ENCODE results near the gene KCNMA1. TPM values are rescaled to one million over a fixed set of nuclear protein-coding genes. Genes with fewer than 3 reads are reported as not detected.

KCNMA1 gene
- total RNA-seq, 1 experiment from 2014 or later: 0.49 TPM

DNA sequence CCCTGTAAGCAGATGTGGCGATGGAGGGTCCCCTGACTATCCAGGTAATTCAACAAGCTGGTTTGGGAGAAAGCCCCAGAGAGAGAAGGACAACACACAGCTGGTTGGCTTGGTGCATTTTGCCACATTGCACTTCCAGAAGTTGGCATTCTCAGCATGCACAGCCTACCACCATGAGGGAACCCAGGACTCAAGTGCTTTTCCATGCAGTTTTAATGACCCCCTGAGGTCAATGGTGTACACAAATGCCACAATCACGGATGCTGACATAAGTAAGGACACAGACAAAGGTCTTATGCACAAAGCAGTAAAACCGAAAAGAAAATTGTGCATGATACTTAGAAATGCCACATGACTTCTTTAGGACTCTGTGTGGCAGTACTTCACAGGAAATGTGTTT is 645.1 kb downstream of the KCNMA1 start:
- Histone ChIP-seq H3K4me2 (ENCODE audit: low read length) (no peak overlapping the region), H3K27me3 (ENCODE audit: insufficient read depth, low read length) (peaks cover 59% of the 10 kb centered on the region), H3K4me1 (ENCODE audit: control insufficient read depth in 1 of 2, insufficient read depth in 2 of 2, low read length in 2 of 2) (no peaks in the 10 kb centered on the region), H4K20me1 (ENCODE audit: insufficient read depth) (no peaks in the 10 kb centered on the region), H3K9me2 (ENCODE audit: insufficient read depth) (no peaks in the 10 kb centered on the region), H3K9me3 (ENCODE audit: control insufficient read depth in 1 of 2, insufficient read depth in 1 of 2, low read depth in 1 of 2, low read length in 2 of 2) (no peaks in the 10 kb centered on the region), H3K27ac (ENCODE audit: low read depth, low read length) (no peak overlapping the region), H3K9ac (ENCODE audit: low read length) (no peak overlapping the region), H2AFZ (ENCODE audit: low read depth, low read length, poor library complexity, severe bottlenecking) (no peak overlapping the region), H3K79me2 (ENCODE audit: insufficient read depth, low read length) (no peaks in the 10 kb centered on the region), H3K4me3 (replicated peaks in 1 of 2; ENCODE audit: low read depth in 1 of 2, low read length in 2 of 2) (no peak overlapping the region), H3K36me3 (ENCODE audit: control insufficient read depth in 1 of 2, insufficient read depth in 2 of 2, low read length in 2 of 2) (no peaks in the 10 kb centered on the region)
- RAD21 ChIA-PET (ENCODE audit: low non-redundant PET in 1 of 2, low total read pairs in 2 of 2, uncharacterized antibody in 2 of 2, unreplicated experiment in 2 of 2): no interaction called here
- CTCF ChIA-PET: interaction anchor here (1.0 kb wide), 1 partner anchor 7 kb away, joined by 3 read pairs; no protein-coding TSS in a partner anchor
- no TSS peak for BruUV-seq (replicated peaks)
- TF ChIP-seq CBX3 (IDR thresholded peaks at IDR 0.05; ENCODE audit: low read depth): no peak
- ATAC-seq (no peak), DNase-seq (ENCODE audit: low read depth, low spot score) (no peak)
- intact Hi-C loops (cut with micrococcal nuclease): no loop called here
- POLR2A ChIA-PET: no interaction called here

- intact Hi-C loops (cut with micrococcal nuclease): no loop called here
- Histone ChIP-seq H3K9ac (ENCODE audit: low read length) (no peak overlapping the region), H4K20me1 (ENCODE audit: insufficient read depth) (no peaks in the 10 kb centered on the region), H3K4me3 (replicated peaks in 1 of 2; ENCODE audit: low read depth in 1 of 2, low read length in 2 of 2) (no peak overlapping the region), H3K9me2 (ENCODE audit: insufficient read depth) (no peaks in the 10 kb centered on the region), H3K4me1 (ENCODE audit: control insufficient read depth in 1 of 2, insufficient read depth in 2 of 2, low read length in 2 of 2) (no peaks in the 10 kb centered on the region), H3K36me3 (ENCODE audit: control insufficient read depth in 1 of 2, insufficient read depth in 2 of 2, low read length in 2 of 2) (no peaks in the 10 kb centered on the region), H3K79me2 (ENCODE audit: insufficient read depth, low read length) (no peaks in the 10 kb centered on the region), H3K27me3 (ENCODE audit: insufficient read depth, low read length) (peaks cover 61% of the 10 kb centered on the region), H2AFZ (ENCODE audit: low read depth, low read length, poor library complexity, severe bottlenecking) (no peak overlapping the region), H3K27ac (ENCODE audit: low read depth, low read length) (no peak overlapping the region), H3K4me2 (ENCODE audit: low read length) (no peak overlapping the region), H3K9me3 (ENCODE audit: control insufficient read depth in 1 of 2, insufficient read depth in 1 of 2, low read depth in 1 of 2, low read length in 2 of 2) (no peaks in the 10 kb centered on the region)
- TF ChIP-seq CEBPB (IDR thresholded peaks at IDR 0.05; ENCODE audit: low read depth): no peak
- TF ChIP-seq CTCF (IDR thresholded peaks at IDR 0.05 in 2 of 3, conservative IDR thresholded peaks at IDR 0.05 in 1 of 3; ENCODE audit: borderline replicate concordance in 1 of 3, insufficient read depth in 1 of 3, low read depth in 2 of 3, low read length in 2 of 3): no peak
- no peak for TF ChIP-seq EGR1 (IDR thresholded peaks at IDR 0.05; ENCODE audit: low read depth)
- no TSS peak for BruUV-seq (replicated peaks)
- ChIA-PET CTCF (no interaction called here), RAD21 (ENCODE audit: low non-redundant PET in 1 of 2, low total read pairs in 2 of 2, uncharacterized antibody in 2 of 2, unreplicated experiment in 2 of 2) (no interaction called here), POLR2A (no interaction called here)
- ATAC-seq: no peak
- DNase-seq (ENCODE audit: low read depth, low spot score): no peak
Measured at GRCh38 chr10:76991621-76992020, 646.0 kb downstream of the KCNMA1 start.

Data from HCT116 (cell line).